ENCODE data around the gene SULT1A3. TPM values are rescaled to one million over a fixed set of nuclear protein-coding genes. Genes with fewer than 3 reads are reported as not detected.

Gene SULT1A3
- 4.1 to 12.4 TPM (median 7.9 TPM) in 5 replicates for total RNA-seq (2022; extraction: Qiagen RNA extraction; ENCODE audit: low read depth)

DNA sequence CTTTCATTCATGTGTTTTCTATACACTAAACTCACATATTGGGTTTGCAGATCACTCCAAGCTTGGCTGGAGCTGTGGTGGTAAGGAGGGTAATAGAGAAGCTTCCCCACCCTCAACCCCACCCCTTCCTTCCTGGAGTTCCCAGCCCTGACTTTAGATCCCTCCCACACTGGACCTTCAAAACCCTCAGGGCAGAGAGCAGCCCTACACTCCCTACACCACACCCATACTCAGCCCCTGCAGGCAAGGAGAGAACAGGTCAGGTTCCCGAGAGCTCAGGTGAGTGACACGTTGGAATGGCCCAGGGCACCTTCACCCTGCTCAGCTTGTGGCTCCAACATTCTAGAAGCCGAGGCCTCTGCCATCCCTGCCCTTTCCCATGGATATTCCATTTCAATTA, at the start of gene SULT1A3:
SULT1A3 (plus strand) TSS at position 207 of the 400 bp plus-strand sequence. CDS start 1,474 bp downstream, outside the sequence.

DNA sequence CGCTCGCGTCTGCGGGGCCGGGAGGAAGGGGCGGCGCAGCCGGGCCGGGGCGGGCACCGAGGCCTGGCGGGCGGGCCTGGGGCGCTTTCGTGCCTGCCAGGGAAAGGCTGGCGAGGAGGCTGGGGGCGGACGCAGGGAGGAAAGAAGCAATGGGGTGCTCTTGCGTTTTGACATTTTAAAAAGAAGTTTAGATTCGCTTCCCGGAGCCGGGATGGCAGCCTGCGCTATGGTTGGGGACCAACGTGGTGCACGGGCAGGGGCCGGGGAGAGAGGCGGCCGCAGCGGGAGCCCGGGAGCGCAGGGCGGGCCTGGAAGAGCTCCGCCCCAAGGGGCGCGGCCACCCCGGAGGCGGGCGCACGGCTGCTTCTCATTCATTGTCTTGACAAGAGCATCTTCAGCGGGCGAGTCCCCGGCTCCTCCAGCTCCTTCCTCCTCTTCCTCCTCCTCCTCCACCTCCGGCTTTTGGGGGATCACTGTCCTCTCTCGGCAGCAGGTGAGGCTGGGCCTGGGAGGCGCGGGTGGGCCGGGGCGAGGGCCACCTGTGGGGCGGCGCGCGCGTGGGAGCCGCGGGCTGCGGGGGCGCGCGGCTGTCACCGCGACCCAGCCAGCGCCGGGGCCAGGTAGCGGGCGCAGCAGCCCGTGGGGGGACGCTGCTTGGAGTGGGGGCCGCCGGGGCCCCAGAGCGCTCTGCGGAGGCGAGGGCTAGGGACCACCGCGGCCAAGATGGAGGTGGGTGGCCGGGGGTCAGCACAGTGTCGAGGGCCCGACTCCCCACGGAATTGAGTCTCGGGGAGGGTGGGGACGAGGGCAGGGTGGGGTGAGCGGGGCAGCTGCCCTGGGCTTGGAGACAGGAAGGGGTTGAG, 15.6 kb upstream of the SULT1A3 start, which contains the start of gene CORO1A:
CORO1A (plus strand) TSS at position 370 of the 863 bp plus-strand sequence. CDS start 1,608 bp downstream, outside the sequence.

DNA sequence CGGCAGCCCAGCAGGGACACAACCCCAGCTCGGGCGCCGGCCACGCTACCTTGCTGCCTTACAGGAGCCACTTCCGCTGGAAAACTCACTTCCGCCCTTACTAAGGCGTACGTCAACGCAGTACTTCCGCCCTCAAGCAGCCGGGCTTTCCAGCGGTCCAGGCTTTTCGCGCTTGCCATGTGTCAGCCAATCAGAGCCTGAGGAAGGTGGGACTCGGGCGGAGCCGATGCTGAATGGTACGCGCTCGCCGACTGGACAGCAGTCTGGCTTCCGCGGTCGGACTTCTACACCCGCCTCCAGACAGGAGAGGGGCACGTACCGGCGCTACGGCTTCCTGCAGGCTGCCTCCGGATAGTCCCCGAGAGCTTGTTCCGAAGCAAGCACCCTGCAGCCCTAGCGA, 5.4 kb upstream of the SULT1A3 start, which contains the start of the genes BOLA2B and SLX1A:
BOLA2B (minus strand) TSS at position 52 of the 400 bp plus-strand sequence. CDS start 71 bp downstream, outside the sequence.
SLX1A (plus strand) TSS at position 261 of the 400 bp plus-strand sequence. CDS start 210 bp downstream, outside the sequence.

DNA sequence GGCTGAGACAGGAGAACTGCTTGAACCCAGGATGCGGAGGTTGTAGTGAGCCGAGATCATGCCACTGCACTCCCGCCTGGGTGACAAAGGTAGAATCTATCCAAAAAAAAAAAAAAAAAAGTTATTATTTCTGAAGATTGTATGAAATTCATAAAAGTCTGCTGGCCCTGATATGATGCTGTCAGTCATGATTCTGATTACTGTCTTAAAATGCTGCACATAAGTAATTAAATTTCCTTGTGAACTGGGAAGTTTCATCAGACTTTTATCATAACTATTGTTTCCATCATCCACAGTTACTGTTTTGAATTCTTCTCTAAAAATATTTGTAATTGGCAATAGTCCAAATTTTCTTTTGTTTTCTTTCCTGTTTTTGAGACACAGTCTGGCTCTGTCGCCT, 49.3 kb downstream of the SULT1A3 start, which contains the start of gene NPIPB13:
NPIPB13 (minus strand) TSS at position 101 of the 400 bp plus-strand sequence. CDS start 2,906 bp downstream, outside the sequence.

Other genes starting within 250 kb of the SULT1A3 start
- 72.2 to 98.5 TPM (median 97.9 TPM) in 5 replicates for gene TMEM219, start 237.2 kb upstream of the SULT1A3 start, total RNA-seq (2022; extraction: Qiagen RNA extraction; ENCODE audit: low read depth)
- gene TAOK2, start 225.4 kb upstream of the SULT1A3 start, total RNA-seq (2022; extraction: Qiagen RNA extraction; ENCODE audit: low read depth) = 16.9 to 36.1 TPM (median 34.3 TPM) in 5 replicates
- gene HIRIP3, start 203.6 kb upstream of the SULT1A3 start, total RNA-seq (2022; extraction: Qiagen RNA extraction; ENCODE audit: low read depth) = 9.6 to 19.0 TPM (median 14.5 TPM) in 5 replicates
- 101 to 119 TPM (median 109 TPM) in 5 replicates for gene INO80E, start 203.0 kb upstream of the SULT1A3 start, total RNA-seq (2022; extraction: Qiagen RNA extraction; ENCODE audit: low read depth)
- 0.88 to 3.5 TPM (median 2.5 TPM) in 5 replicates for gene DOC2A, start 188.2 kb upstream of the SULT1A3 start, total RNA-seq (2022; extraction: Qiagen RNA extraction; ENCODE audit: low read depth)
- not detected in 5 replicates for gene C16orf92, start 176.1 kb upstream of the SULT1A3 start, total RNA-seq (2022; extraction: Qiagen RNA extraction; ENCODE audit: low read depth)
- gene TLCD3B, start 168.0 kb upstream of the SULT1A3 start, total RNA-seq (2022; extraction: Qiagen RNA extraction; ENCODE audit: low read depth) = 0.26 to 0.56 TPM (median 0.36 TPM) in 4 of 5 replicates, not detected in the other
- 1,377 to 1,871 TPM (median 1,822 TPM) in 5 replicates for gene ALDOA, start 133.5 kb upstream of the SULT1A3 start, total RNA-seq (2022; extraction: Qiagen RNA extraction; ENCODE audit: low read depth)
- 99.1 to 153 TPM (median 144 TPM) in 5 replicates for gene PPP4C, start 123.3 kb upstream of the SULT1A3 start, total RNA-seq (2022; extraction: Qiagen RNA extraction; ENCODE audit: low read depth)
- gene TBX6, start 107.3 kb upstream of the SULT1A3 start, total RNA-seq (2022; extraction: Qiagen RNA extraction; ENCODE audit: low read depth) = 0.20 to 0.50 TPM (median 0.27 TPM) in 5 replicates
- 4.2 to 10.8 TPM (median 8.6 TPM) in 5 replicates for gene YPEL3, start 103.0 kb upstream of the SULT1A3 start, total RNA-seq (2022; extraction: Qiagen RNA extraction; ENCODE audit: low read depth)
- 1.1 to 2.1 TPM (median 1.6 TPM) in 5 replicates for gene GDPD3, start 85.7 kb upstream of the SULT1A3 start, total RNA-seq (2022; extraction: Qiagen RNA extraction; ENCODE audit: low read depth)
- 34.6 to 39.2 TPM (median 36.7 TPM) in 5 replicates for gene MAPK3, start 76.0 kb upstream of the SULT1A3 start, total RNA-seq (2022; extraction: Qiagen RNA extraction; ENCODE audit: low read depth)
- gene CORO1A, start 15.7 kb upstream of the SULT1A3 start, total RNA-seq (2022; extraction: Qiagen RNA extraction; ENCODE audit: low read depth) = 2.7 to 5.1 TPM (median 3.0 TPM) in 5 replicates
- gene BOLA2B, start 5.6 kb upstream of the SULT1A3 start, total RNA-seq (2022; extraction: Qiagen RNA extraction; ENCODE audit: low read depth) = 162 to 210 TPM (median 202 TPM) in 5 replicates
- 6.4 to 29.4 TPM (median 11.8 TPM) in 5 replicates for gene SLX1A, start 5.4 kb upstream of the SULT1A3 start, total RNA-seq (2022; extraction: Qiagen RNA extraction; ENCODE audit: low read depth)
- gene NPIPB13, start 49.2 kb downstream of the SULT1A3 start, total RNA-seq (2022; extraction: Qiagen RNA extraction; ENCODE audit: low read depth) = 0.62 to 3.6 TPM (median 2.0 TPM) in 5 replicates
- 61.1 to 68.0 TPM (median 65.1 TPM) in 5 replicates for gene CD2BP2, start 156.1 kb downstream of the SULT1A3 start, total RNA-seq (2022; extraction: Qiagen RNA extraction; ENCODE audit: low read depth)
- 19.1 to 34.9 TPM (median 33.6 TPM) in 5 replicates for gene TBC1D10B, start 171.2 kb downstream of the SULT1A3 start, total RNA-seq (2022; extraction: Qiagen RNA extraction; ENCODE audit: low read depth)
- not detected in 5 replicates for gene MYL11, start 175.5 kb downstream of the SULT1A3 start, total RNA-seq (2022; extraction: Qiagen RNA extraction; ENCODE audit: low read depth)
- 1.9 to 2.3 TPM (median 2.2 TPM) in 5 replicates for gene SEPTIN1, start 183.3 kb downstream of the SULT1A3 start, total RNA-seq (2022; extraction: Qiagen RNA extraction; ENCODE audit: low read depth)
- 11.3 to 14.8 TPM (median 13.1 TPM) in 5 replicates for gene ZNF48, start 196.2 kb downstream of the SULT1A3 start, total RNA-seq (2022; extraction: Qiagen RNA extraction; ENCODE audit: low read depth)
- gene ZNF771, start 208.4 kb downstream of the SULT1A3 start, total RNA-seq (2022; extraction: Qiagen RNA extraction; ENCODE audit: low read depth) = 2.9 to 6.7 TPM (median 6.1 TPM) in 5 replicates
- gene DCTPP1, start 230.8 kb downstream of the SULT1A3 start, total RNA-seq (2022; extraction: Qiagen RNA extraction; ENCODE audit: low read depth) = 85.1 to 139 TPM (median 127 TPM) in 5 replicates
- 47.5 to 50.9 TPM (median 48.1 TPM) in 5 replicates for gene SEPHS2, start 246.6 kb downstream of the SULT1A3 start, total RNA-seq (2022; extraction: Qiagen RNA extraction; ENCODE audit: low read depth)

All from A549 treated with ZK216348 at 1 μM for 4 hours (cell line).